ENCODE data around the gene RBM5. TPM values are rescaled to one million over a fixed set of nuclear protein-coding genes. Genes with fewer than 3 reads are reported as not detected.

The RBM5 gene
- total and polyA plus RNA-seq, 2 experiments from 2014 or later = 44.9 to 111 TPM

DNA sequence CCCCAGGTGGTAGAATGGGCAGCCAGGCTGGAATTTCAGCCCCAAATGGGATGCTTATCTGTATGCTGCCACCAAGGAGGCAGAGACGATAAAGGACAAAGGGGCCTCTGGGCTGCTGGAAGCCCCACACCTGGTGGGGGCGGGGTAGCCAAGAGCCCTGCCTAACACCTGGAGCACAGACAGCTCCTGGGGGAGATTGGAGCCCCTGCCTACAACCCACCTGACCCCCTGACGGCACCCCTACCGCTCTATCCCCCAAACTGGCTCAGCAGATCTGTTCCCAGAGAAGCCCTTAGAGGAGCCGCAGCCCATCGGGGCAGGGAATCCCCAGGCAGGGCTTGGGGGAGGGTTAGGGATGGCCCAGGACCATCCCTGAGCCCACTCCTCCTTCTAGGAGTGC, 50.6 kb downstream of the RBM5 start:
- Mint-ChIP-seq H3K27me3 (ENCODE audit: insufficient read depth, low read depth, poor library complexity) (peaks cover 31% of the 10 kb centered on the region), H3K27ac (peak overlapping the region; percentile 78; the same call in 1 of the 2 replicates), H3K9me3 (no peaks in the 10 kb centered on the region), H3K4me3 (peak overlapping the region; percentile 65), H3K36me3 (ENCODE audit: low read depth) (no peaks in the 10 kb centered on the region; the same call in 2 of the 3 replicates), H3K4me1 (peaks cover 34% of the 10 kb centered on the region)
- no peaks in the 10 kb centered on the region for H3K36me3 ChIP-seq (ENCODE audit: insufficient read depth)
- H3K9me2 ChIP-seq (ENCODE audit: insufficient read depth) = no peaks in the 10 kb centered on the region
- DNase-seq (ENCODE audit: low spot score) = peak; percentile 74
- H3K27me3 ChIP-seq (ENCODE audit: insufficient read depth) = no peaks in the 10 kb centered on the region
- H3F3A ChIP-seq (replicated peaks; ENCODE audit: low read depth) = no peaks in the 10 kb centered on the region
- peaks cover 23% of the 10 kb centered on the region for H3K4me1 ChIP-seq (ENCODE audit: insufficient read depth)
- TF ChIP-seq CREB1 (CRISPR knock-in tag; IDR thresholded peaks at IDR 0.05; ENCODE audit: low read depth) (no peak), NANOG (IDR thresholded peaks at IDR 0.05; ENCODE audit: borderline replicate concordance) (no peak), ZNF331 (CRISPR knock-in tag; IDR thresholded peaks at IDR 0.05; ENCODE audit: low read depth) (no peak), STAT1 (IDR thresholded peaks at IDR 0.05; ENCODE audit: unreplicated experiment) (no peak), EZH2 (IDR thresholded peaks at IDR 0.05; ENCODE audit: low read depth, unreplicated experiment) (no peak), POLR2AphosphoS5 (IDR thresholded peaks at IDR 0.05; ENCODE audit: low read depth) (no peak)
- TF ChIP-seq, protein P1, sequence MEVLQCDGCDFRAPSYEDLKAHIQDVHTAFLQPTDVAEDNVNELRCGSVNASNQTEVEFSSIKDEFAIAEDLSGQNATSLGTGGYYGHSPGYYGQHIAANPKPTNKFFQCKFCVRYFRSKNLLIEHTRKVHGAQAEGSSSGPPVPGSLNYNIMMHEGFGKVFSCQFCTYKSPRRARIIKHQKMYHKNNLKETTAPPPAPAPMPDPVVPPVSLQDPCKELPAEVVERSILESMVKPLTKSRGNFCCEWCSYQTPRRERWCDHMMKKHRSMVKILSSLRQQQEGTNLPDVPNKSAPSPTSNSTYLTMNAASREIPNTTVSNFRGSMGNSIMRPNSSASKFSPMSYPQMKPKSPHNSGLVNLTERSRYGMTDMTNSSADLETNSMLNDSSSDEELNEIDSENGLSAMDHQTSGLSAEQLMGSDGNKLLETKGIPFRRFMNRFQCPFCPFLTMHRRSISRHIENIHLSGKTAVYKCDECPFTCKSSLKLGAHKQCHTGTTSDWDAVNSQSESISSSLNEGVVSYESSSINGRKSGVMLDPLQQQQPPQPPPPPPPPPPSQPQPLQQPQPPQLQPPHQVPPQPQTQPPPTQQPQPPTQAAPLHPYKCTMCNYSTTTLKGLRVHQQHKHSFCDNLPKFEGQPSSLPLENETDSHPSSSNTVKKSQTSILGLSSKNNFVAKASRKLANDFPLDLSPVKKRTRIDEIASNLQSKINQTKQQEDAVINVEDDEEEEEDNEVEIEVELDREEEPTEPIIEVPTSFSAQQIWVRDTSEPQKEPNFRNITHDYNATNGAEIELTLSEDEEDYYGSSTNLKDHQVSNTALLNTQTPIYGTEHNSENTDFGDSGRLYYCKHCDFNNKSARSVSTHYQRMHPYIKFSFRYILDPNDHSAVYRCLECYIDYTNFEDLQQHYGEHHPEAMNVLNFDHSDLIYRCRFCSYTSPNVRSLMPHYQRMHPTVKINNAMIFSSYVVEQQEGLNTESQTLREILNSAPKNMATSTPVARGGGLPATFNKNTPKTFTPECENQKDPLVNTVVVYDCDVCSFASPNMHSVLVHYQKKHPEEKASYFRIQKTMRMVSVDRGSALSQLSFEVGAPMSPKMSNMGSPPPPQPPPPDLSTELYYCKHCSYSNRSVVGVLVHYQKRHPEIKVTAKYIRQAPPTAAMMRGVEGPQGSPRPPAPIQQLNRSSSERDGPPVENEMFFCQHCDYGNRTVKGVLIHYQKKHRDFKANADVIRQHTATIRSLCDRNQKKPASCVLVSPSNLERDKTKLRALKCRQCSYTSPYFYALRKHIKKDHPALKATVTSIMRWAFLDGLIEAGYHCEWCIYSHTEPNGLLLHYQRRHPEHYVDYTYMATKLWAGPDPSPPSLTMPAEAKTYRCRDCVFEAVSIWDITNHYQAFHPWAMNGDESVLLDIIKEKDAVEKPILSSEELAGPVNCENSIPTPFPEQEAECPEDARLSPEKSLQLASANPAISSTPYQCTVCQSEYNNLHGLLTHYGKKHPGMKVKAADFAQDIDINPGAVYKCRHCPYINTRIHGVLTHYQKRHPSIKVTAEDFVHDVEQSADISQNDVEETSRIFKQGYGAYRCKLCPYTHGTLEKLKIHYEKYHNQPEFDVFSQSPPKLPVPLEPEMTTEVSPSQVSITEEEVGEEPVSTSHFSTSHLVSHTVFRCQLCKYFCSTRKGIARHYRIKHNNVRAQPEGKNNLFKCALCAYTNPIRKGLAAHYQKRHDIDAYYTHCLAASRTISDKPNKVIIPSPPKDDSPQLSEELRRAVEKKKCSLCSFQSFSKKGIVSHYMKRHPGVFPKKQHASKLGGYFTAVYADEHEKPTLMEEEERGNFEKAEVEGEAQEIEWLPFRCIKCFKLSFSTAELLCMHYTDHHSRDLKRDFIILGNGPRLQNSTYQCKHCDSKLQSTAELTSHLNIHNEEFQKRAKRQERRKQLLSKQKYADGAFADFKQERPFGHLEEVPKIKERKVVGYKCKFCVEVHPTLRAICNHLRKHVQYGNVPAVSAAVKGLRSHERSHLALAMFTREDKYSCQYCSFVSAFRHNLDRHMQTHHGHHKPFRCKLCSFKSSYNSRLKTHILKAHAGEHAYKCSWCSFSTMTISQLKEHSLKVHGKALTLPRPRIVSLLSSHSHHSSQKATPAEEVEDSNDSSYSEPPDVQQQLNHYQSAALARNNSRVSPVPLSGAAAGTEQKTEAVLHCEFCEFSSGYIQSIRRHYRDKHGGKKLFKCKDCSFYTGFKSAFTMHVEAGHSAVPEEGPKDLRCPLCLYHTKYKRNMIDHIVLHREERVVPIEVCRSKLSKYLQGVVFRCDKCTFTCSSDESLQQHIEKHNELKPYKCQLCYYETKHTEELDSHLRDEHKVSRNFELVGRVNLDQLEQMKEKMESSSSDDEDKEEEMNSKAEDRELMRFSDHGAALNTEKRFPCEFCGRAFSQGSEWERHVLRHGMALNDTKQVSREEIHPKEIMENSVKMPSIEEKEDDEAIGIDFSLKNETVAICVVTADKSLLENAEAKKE (CRISPR knock-in tag; IDR thresholded peaks at IDR 0.05) = no peak
- TF ChIP-seq, protein P2, sequence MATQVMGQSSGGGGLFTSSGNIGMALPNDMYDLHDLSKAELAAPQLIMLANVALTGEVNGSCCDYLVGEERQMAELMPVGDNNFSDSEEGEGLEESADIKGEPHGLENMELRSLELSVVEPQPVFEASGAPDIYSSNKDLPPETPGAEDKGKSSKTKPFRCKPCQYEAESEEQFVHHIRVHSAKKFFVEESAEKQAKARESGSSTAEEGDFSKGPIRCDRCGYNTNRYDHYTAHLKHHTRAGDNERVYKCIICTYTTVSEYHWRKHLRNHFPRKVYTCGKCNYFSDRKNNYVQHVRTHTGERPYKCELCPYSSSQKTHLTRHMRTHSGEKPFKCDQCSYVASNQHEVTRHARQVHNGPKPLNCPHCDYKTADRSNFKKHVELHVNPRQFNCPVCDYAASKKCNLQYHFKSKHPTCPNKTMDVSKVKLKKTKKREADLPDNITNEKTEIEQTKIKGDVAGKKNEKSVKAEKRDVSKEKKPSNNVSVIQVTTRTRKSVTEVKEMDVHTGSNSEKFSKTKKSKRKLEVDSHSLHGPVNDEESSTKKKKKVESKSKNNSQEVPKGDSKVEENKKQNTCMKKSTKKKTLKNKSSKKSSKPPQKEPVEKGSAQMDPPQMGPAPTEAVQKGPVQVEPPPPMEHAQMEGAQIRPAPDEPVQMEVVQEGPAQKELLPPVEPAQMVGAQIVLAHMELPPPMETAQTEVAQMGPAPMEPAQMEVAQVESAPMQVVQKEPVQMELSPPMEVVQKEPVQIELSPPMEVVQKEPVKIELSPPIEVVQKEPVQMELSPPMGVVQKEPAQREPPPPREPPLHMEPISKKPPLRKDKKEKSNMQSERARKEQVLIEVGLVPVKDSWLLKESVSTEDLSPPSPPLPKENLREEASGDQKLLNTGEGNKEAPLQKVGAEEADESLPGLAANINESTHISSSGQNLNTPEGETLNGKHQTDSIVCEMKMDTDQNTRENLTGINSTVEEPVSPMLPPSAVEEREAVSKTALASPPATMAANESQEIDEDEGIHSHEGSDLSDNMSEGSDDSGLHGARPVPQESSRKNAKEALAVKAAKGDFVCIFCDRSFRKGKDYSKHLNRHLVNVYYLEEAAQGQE (IDR thresholded peaks at IDR 0.05; ENCODE audit: unreplicated experiment) = no peak
- TF ChIP-seq, protein P3, sequence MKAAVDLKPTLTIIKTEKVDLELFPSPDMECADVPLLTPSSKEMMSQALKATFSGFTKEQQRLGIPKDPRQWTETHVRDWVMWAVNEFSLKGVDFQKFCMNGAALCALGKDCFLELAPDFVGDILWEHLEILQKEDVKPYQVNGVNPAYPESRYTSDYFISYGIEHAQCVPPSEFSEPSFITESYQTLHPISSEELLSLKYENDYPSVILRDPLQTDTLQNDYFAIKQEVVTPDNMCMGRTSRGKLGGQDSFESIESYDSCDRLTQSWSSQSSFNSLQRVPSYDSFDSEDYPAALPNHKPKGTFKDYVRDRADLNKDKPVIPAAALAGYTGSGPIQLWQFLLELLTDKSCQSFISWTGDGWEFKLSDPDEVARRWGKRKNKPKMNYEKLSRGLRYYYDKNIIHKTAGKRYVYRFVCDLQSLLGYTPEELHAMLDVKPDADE (IDR thresholded peaks at IDR 0.05) = no peak
- peak overlapping the region; percentile 85 for H3K4me2 ChIP-seq
- H3K27ac ChIP-seq (ENCODE audit: low read depth) = peak overlapping the region; percentile 89
- ATAC-seq = peak; percentile 73
- H3K4me3 ChIP-seq = peak overlapping the region; percentile 48
- no peaks in the 10 kb centered on the region for H4K20me1 ChIP-seq (replicated peaks; ENCODE audit: insufficient read depth)
- no peaks in the 10 kb centered on the region for H3K79me2 ChIP-seq (replicated peaks; ENCODE audit: insufficient read depth)
- H2AFZ ChIP-seq = no peak overlapping the region
